NT2/D1 (cell line): ENCODE results near the gene DCANP1.

Source experiments
- DNase-seq: peaks from one replicate; pipeline ENCODE4 v3.0.0-alpha.2; 2011; ENCODE audit warnings: low read depth, low spot score
- H3K27me3 ChIP-seq: 2 replicates; pipeline ENCODE4 v1.6.0; 2011; ENCODE audit warnings: mild to moderate bottlenecking; ENCODE audit not compliant: insufficient read length, insufficient read depth
- H3K36me3 ChIP-seq: 2 replicates; pipeline ENCODE4 v1.6.1; 2011; ENCODE audit warnings: mild to moderate bottlenecking, low read length, mixed read lengths; ENCODE audit not compliant: insufficient read depth, insufficient read length
- H3K4me1 ChIP-seq: 2 replicates; pipeline ENCODE4 v1.5.1; 2011; ENCODE audit not compliant: insufficient read depth, insufficient read length
- H3K4me3 ChIP-seq: 2 replicates; pipeline ENCODE4 v1.5.1; 2011; ENCODE audit warnings: low read depth; ENCODE audit not compliant: insufficient read length
- H3K9ac ChIP-seq: 2 replicates; pipeline ENCODE4 v1.6.0; 2011; ENCODE audit warnings: low read depth; ENCODE audit not compliant: insufficient read length
- H3K9me3 ChIP-seq: 2 replicates; pipeline ENCODE4 v1.5.1; 2011; ENCODE audit warnings: mild to moderate bottlenecking, low read length; ENCODE audit not compliant: insufficient read depth
- SUZ12 ChIP-seq: IDR thresholded peaks from 2 replicates; pipeline ENCODE4 v1.6.1; 2011; ENCODE audit not compliant: insufficient read length, insufficient read depth; ENCODE audit errors: extremely low read depth
- YY1 ChIP-seq: IDR thresholded peaks from 2 replicates; pipeline ENCODE4 v1.6.1; 2011; ENCODE audit not compliant: insufficient read length, insufficient read depth
- ZNF274 ChIP-seq: IDR thresholded peaks from 2 replicates; pipeline ENCODE4 v1.6.1; 2011; ENCODE audit warnings: mild to moderate bottlenecking, low read depth, low read length

DCANP1 gene

DNA sequence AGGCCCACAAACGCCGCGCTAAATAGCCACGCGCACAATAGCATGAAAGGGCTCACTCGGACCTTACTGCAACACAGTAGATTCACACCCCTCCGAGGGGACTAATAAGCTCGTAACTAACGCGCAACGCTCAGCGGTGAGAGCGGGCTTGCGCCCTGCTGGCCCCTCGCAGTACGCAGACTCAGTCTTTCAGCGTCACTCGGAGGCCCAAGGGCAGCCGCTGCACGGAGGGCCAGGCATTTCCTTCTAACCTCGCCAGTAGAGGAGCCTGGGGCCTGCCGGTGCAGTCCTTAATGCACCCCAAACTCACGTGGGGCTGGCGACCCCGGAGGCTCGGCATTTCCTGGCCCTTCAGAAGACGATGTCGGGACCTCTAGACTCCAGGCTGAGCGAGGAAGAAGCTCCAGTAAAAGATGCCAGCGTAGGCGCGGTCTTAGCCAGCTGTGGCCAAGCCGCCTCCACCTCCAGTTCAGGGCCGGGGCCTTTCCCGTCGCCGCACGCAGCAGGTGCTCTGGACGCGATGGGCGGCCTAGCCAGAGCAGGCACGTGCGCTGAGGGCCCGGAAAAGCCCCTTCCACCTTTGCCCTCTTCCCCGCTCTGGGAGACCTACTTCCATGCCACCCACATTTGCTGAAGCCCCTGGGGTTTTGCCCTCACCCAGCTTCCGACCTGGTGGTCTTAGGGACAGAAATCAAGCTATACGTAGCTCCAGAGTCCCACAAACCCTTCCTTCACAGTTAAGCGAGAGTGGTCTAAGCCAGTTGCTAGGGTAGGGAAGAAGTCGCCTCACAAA, 43.3 kb upstream of the DCANP1 start:
- H3K9me3 ChIP-seq: no peaks in the 10 kb centered on the region
- H3K4me3 ChIP-seq: peak overlapping the region; percentile 33
- H3K4me1 ChIP-seq: peaks cover 21% of the 10 kb centered on the region
- H3K9ac ChIP-seq: peak overlapping the region; percentile 70
- peaks cover 90% of the 10 kb centered on the region for H3K27me3 ChIP-seq
- H3K36me3 ChIP-seq: no peaks in the 10 kb centered on the region
- DNase-seq: no peak
- TF ChIP-seq ZNF274 (no peak), SUZ12 (peak; percentile 35), YY1 (no peak)

DNA sequence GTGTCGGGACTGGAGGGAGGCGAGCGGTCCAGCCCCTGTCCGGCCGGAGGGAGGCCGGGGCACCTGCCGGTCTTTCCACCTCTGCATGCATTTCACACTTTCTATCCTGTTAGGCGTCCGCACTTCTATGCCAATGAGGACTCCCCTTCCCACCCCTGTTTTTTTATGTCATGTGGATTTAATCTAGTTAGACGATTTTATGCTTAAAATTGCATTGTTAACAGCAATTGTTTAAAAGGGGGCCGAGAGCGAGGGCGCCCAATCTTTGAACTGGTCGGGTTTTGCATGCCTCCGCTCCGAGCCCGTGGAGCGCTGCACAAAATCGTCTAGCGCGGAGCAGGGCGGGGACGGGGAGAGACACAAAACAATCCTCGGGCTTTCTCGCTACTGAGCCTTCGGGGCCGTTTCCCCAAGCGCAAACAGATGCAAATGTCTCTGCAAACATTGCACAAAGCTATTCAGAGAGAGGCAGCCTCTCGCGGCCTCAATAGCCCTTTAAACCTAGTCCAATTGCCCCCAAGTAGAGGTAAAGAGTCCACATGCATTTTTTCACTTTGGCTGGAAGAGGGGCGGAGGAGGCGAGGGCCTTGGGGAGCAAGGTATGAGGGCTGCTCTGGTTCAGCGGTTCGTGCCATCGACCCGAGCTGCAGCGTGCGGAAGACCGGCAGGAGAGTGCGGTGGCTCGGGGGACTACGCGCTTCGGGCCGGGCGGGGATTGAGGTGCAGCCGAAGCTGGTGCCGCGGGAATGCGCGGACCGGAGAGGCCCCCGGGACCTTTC, 42.5 kb upstream of the DCANP1 start:
- peak overlapping the region; percentile 70 for H3K9ac ChIP-seq

DNA sequence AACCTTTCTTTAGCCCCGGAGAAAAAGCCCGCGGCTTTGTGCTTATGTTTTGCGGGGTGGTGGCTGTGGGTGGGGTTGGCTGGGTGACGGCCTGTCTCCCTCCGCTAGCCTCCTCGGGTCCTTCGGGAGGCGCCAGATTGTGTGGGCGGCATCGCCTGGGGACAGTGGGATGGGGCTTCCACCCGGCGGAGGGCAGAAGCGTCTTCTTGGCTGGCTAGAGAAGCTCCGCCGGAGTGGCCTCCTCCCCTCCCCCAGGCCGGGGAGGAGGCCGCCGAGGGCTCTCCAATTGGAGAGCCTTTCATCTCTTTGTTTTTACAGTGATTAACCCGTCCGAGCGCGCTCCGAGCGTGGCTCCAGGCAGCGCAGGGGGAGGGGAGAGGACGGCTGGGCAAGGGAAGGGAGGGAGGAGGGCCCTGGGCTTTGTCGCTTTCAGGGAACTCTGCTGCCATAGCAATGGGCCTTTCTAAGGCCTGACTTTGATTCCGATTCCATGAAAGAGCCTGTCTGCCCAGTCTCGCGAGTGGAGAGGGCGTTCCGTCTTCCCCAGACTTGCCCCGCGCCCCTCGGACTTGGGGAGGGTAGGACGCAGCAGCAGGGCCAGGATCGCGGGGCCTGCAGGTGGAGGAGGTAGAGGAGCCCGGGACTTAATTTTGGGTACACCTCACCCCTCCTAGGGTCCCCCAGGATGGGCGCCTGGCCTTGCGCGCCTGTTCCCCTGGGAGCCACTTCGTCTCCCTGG, 41.7 kb upstream of the DCANP1 start:
- Histone ChIP-seq H3K9ac (peak overlapping the region; percentile 4), H3K36me3 (no peaks in the 10 kb centered on the region), H3K4me3 (peak overlapping the region; percentile 26), H3K4me1 (peaks cover 18% of the 10 kb centered on the region), H3K27me3 (peaks cover 86% of the 10 kb centered on the region), H3K9me3 (no peaks in the 10 kb centered on the region)
- peak; percentile 73 for DNase-seq
- TF ChIP-seq YY1 (no peak), SUZ12 (no peak), ZNF274 (no peak)

More for the DNA sequence above, 42.5 kb upstream of the DCANP1 start:
- Histone ChIP-seq H3K4me1 (peaks cover 21% of the 10 kb centered on the region), H3K4me3 (peak overlapping the region; percentile 33), H3K9me3 (no peaks in the 10 kb centered on the region), H3K36me3 (no peaks in the 10 kb centered on the region), H3K27me3 (peaks cover 90% of the 10 kb centered on the region)
- no peak for TF ChIP-seq SUZ12
- TF ChIP-seq YY1: no peak
- TF ChIP-seq ZNF274: no peak
- no peak for DNase-seq

DNA sequence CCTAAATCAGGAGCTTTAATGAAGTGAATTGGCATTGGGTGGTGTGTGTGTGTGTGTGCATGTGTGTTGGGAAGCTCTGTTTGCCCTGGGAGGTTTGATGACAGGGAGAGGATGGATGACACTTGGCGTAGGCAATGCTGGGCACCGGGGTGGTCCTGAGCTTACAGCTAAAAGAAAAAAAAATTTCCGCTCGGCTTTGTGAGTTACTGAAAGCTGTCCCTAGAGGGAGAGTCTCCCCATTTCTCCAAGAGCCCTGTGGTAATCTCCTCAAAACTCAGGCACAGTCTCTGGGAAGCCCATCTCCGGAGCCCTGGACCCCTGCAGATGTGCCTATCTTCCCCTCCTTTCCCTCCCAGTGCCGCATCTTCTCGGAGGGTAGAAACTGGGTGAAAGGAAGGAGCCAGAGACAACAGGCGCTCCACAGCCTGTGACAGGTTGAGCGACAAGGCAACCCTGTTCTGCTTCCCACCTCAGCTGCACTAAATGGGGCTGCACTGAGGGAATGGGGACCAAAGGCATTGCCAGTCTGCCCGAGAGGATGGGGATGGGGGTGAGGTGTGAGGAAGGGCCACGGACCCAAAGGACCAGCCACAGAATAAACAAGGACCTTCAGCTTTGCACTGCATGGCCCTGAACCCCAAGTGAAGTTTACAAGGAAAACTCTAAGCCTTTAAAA, 40.8 kb upstream of the DCANP1 start:
- H3K4me1 ChIP-seq: peaks cover 21% of the 10 kb centered on the region
- H3K36me3 ChIP-seq: no peaks in the 10 kb centered on the region
- TF ChIP-seq YY1 (no peak), ZNF274 (no peak), SUZ12 (no peak)
- H3K9ac ChIP-seq: no peak overlapping the region
- peaks cover 86% of the 10 kb centered on the region for H3K27me3 ChIP-seq
- H3K4me3 ChIP-seq: no peak overlapping the region
- no peaks in the 10 kb centered on the region for H3K9me3 ChIP-seq
- DNase-seq: no peak

DNA sequence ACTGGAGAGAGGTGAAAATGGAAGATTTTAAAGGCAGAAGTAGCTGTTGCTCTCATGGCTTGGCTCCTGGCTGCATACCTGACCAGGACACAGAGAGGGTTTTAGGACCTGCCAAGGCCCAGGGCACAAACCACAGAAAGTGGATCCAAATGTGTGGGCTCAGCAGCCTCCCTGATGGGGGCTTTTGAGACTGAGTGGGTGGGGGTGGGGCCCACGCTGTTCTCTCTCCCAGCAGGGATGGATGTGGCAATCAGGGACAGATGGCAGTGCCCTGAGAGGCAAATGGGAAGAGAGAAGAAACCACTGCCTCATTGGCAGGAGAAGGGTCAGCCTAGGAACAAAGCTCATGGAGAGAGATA, 39.9 kb upstream of the DCANP1 start:
- H3K4me1 ChIP-seq: peaks cover 21% of the 10 kb centered on the region
- DNase-seq: no peak
- no peak overlapping the region for H3K4me3 ChIP-seq
- H3K9ac ChIP-seq: no peak overlapping the region
- H3K27me3 ChIP-seq: peaks cover 86% of the 10 kb centered on the region
- no peak for TF ChIP-seq YY1
- no peak for TF ChIP-seq ZNF274
- no peak for TF ChIP-seq SUZ12
- no peaks in the 10 kb centered on the region for H3K9me3 ChIP-seq
- no peaks in the 10 kb centered on the region for H3K36me3 ChIP-seq

DNA sequence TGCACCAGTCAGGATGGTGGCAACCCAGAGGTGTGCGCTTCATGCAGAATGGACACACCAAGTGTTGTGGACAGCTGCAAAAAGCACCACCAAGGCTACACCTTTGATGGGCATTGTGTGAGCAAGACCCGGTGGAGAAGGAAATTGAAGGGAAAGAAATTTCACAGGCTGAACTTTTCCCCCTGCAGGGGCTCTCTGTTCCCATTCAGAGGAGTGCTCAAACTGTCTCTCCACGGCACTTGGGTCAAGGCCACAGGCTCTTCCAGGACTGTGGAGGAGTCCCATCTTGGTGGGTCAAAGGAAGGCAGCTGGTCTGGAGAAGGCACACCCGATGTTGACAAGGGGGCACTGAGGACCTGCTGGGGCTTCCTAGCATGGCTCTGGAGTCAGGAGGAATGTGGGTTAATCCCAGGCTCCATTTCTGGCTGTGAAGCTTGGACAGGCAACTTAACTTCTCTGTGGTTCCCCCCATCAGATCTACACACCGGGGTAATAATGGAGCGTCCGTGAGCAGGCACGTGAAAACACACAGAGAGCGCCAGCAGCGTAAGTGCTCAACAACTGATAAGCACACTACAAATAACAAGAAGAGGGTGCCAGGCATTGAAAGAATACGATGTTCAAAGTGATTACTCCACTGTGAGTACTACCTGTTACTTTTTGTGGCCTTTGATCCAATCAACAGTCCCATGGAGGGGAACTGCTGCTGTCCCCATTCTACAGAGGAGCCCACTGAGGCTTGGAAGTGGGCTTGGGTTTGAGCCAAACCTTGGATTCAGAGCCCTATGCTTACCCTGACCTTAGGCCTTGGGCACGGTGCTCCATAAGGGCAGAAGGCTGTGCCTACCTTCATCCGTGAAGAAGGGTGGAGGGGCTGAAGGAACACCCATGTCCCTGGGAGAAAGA, 39.2 kb upstream of the DCANP1 start:
- peaks cover 86% of the 10 kb centered on the region for H3K27me3 ChIP-seq
- no peak overlapping the region for H3K4me3 ChIP-seq
- peaks cover 18% of the 10 kb centered on the region for H3K4me1 ChIP-seq
- no peak for DNase-seq
- no peaks in the 10 kb centered on the region for H3K9me3 ChIP-seq
- no peak for TF ChIP-seq SUZ12
- TF ChIP-seq ZNF274: no peak
- no peak for TF ChIP-seq YY1
- no peaks in the 10 kb centered on the region for H3K36me3 ChIP-seq
- H3K9ac ChIP-seq: no peak overlapping the region
